Stimulated activated CD8-positive, alpha-beta memory T cell treated with anti-CD3 and anti-CD28 coated beads, Interleukin-7, amount 100 ng/mL, for 24 hours (primary cell): ENCODE data around the gene AGXT.
"Not testable (repeated sequence)": the region's sequence is repeated elsewhere in the genome, so short reads cannot be mapped to it uniquely, and the experiment has no call there.

ENCODE experiments used
- DNase-seq: peaks from one replicate; pipeline ENCODE4 v3.0.0-alpha.2; 2020; ENCODE audit warnings: low read depth

Gene AGXT

GRCh38 chr2:240840435-240841060, 28.1 kb upstream of the AGXT start:
- no peak for DNase-seq

DNA sequence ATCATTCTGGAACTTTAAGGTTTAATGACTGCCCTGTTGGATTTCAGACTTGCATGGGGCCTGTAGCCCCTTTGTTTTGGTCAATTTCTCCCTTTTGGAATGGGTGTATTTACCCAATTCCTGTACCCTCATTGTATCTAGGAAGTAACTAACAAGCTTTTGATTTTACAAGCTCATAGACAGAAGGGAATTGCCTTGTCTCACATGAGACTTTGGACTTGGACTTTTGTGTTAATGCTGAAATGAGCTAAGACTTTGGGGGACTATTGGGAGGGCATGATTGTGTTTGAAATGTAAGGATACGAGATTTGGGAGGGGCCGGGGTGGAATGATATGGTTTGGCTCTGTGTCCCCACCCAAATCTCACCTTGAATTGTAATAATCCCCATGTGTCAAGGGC, 22.3 kb upstream of the AGXT start:
- DNase-seq: not testable (repeated sequence)

DNA sequence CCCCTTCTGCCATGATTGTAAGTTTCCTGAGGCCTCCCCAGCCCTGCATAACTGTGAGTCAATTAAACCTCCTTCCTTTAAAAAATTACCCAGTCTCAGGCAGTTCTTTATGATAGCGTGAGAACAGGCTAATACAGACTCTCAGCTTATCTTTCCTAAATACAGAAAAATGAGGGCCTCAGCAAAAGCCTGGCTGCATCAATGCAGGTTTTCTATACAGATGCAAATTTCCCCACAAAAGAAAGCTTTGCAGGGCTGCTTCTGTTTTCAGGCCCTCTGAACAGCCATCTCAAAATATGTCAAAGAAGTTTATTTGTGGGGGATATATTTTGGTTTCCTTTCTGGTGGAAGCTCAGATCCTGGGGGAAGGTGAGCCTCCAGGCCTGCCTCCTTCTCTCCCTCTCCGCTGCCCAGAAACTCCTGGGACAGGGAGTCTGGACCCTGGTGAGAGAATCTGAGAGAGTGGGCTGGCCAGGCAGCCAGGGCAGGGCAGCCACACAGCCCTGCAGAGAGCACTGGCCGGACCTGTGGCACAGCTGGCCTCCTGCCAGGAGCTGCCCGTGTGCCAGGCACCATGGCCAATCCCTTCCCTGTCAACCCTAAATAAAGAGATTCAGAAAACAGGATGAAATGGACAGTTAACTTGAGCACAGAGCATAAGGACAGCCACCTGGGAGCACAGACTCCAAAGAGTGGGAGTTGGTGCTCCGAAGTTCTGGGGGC, 21.6 kb upstream of the AGXT start:
- no peak for DNase-seq

DNA sequence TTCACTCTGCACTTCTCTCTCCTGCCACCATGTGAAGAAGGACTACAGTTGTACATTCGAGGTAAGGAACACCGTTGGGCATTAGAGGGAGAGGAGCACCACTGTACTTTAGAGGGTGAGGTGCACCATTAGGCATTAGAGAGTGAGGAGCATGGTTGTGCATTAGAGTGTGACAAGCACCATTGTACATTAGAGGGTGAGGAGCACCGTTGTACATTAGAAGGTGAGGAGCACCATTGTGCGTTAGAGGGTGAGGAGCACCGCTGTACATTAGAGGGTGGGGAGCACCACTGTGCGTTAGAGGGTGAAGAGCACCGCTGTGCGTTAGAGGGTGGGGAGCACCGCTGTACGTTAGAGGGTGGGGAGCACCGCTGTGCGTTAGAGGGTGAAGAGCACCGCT, 20.8 kb upstream of the AGXT start:
- DNase-seq: no peak

DNA sequence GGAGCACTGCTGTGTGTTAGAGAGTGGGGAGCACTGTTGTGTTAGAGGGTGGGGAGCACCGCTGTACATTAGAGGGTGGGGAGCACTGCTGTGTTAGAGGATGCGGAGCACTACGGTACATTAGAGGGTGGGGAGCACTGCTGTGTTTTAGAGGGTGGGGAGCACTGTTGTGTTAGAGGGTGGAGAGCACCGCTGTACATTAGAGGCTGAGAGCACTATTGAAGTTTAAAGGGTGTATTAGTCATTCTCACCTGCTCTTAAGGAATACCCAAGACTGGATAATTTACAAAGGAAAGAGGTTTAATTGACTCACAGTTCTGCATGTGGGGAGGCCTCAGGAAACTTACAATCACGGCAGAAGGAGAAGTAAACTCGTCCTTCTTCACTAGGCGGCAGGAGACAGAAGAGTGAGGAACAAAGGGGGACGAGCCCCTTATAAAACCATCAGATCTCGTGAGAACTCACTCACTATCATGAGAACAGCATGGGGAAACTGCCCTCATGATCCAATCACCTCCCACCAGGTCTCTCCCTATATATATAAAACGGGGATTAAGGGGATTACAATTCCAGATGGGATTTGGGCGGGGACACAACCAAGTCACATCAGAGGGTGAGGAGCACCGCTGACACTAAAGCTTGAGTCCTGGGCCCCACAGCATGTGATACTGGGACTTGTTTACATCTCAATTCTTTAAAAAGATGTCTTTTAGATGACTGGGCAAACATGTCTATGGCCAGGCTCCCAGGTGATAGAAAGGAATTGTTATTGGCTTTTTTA, 19.5 kb upstream of the AGXT start:
- no peak for DNase-seq

- no peak for DNase-seq
These were observed 18.6 kb upstream of the AGXT start for GRCh38 chr2:240850026-240850425.

GRCh38 chr2:240850756-240851077, 17.9 kb upstream of the AGXT start:
- DNase-seq: no peak

GRCh38 chr2:240851078-240851991, 17.3 kb upstream of the AGXT start:
- DNase-seq: peak; percentile 75

DNA sequence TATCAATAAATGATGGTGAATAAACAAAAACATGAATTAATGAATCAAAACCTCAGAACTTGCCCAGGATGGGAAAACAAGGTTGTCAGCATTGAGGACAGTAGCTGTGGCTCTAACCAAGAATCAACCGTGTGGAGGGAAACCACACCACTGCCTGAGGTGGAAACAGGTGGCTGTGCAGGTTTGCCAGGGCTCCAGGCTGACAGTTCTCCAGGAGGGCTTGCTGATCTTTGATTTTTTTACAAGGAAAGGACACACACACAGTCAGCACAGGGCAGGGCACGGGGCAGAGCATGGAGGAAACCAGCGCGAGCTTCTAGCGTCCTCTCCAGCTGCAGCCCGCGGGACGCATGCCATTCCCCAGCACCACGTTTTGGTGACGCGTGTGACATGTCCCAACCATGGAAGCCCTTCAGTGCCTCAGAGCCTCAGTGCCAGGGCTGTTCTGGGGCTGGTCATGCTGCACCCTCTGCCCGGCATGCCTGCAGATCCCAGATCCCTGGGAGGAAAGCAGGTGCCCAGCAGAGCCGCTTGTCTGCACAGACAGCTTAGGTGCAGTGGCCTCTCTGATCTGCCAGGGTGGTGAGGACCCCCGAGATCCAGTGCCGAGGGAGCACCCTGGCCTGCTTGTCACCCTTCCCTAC, 15.8 kb upstream of the AGXT start:
- no peak for DNase-seq

DNA sequence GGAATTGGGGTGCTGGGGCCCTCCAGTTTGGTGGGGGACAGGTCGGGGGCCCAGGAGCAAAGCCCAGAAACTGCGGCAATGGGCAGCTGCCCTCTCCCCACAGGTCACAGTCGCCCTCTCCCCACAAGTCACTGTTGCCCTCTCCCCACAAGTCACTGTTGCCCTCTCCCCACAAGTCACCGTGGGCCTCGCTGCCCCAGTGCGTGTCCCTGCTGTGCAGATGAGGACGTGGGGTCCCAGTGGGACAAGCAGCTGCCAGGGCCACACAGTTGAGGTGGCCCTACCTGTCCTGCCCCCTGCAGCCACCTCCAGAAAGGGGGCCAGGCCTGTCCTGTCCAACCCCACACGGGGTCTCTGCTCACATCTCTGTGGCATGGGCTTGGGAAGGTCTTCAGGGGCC, 13.0 kb upstream of the AGXT start:
- no peak for DNase-seq

DNA sequence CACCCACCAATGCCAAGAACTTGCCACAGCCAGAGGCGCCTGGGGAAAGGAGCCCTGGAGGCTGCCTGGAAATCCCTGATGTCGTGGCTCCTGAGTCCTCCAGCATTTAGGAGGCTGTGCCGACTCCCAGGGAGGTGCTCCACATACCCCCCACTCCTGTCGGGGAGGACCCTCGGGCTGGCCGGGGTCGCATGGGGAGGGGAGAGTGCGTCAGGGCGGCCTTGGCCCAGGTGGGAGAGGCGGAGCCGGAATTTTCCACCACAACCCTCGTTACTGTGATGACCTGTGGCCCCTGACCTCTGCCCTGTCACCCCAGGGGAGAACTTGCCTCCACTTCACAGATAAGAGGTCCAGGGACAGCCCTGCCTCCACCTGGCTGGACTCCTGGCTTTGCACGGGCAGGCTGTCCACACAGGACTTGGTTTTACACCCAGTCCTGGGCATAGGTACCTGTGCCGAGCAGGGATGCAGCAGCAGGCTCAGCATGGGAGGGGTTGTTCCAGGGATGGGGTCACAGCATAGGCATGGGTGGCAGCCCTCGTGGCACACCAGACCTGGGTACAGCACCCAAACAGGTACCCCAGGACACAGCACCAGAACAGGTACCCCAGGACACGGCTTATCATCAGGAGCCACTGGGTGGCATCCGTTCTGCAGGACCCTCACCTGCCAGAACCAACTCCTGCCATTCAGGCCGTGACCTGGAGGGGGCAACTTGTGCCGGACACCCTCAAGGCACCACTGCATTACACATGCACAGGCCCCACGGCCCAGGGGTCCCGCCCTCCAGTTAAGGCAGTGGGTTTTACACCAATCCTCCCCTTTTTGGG, 12.3 kb upstream of the AGXT start:
- no peak for DNase-seq

DNA sequence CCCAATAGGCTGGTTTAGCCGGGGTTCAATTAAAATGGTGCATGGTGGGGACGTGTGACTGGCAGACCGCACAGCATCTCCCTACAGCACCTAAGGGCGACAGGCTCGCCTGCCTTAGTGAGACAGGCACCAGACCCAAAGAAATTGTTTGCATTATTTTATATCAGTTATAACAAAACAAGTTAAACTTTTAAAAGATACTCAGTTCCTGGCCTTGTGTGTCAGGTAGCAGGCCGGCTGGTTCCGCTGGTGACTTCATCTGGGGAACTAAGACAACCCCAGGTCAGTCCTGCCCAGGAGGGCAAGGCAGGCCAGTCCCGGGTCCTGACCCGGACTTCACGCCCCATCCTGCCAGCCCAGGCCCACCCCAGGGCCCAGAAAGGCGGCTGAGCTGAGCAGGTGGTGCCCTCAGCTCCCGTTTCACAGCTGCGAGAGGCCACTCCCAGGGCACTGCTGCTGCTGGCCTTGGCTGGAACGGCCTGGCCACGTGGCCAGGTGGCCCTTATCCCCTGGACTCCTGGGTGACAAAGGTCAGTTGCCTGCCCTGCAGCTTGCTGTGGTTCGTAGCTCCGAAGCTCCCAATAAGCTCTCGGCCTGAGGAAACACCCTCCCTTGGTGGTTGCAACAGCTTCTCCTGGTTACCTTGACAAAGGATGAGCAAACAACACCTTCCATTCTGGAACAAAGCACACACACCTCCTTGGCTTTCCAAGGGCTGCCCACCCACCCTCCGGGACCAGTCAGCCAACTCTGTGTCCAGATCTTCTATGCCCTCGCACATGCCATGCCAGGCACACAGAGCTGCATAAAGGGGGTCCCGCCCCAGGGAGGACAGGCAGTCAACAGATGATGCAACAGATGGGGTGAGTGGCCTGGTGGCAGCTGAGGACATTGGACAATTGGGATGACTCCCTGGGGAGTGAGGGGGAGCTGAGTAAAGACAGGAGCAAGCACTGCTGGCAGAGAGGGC, 11.3 kb upstream of the AGXT start:
- no peak for DNase-seq

DNA sequence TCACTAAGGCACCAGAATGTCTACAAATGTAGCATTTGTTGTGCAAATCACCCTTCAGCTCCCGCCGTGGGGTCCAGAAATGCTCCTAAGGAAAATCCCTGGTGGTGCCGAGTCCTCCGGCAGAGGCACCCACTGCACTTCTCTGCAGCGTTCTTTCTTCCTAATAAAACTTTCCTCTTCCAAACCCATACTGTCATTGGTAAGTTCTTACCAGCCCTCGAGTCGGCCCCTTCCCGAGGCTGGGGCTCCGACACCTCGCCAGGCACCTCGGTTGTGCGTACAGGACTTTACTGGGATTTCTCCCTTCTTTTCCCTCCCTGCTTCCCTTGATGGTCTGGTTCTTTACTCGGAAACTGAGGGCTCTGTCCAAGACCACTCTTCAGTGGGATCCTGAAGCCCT, 10.3 kb upstream of the AGXT start:
- DNase-seq: no peak

GRCh38 chr2:240858871-240859270, 9.8 kb upstream of the AGXT start:
- no peak for DNase-seq

DNA sequence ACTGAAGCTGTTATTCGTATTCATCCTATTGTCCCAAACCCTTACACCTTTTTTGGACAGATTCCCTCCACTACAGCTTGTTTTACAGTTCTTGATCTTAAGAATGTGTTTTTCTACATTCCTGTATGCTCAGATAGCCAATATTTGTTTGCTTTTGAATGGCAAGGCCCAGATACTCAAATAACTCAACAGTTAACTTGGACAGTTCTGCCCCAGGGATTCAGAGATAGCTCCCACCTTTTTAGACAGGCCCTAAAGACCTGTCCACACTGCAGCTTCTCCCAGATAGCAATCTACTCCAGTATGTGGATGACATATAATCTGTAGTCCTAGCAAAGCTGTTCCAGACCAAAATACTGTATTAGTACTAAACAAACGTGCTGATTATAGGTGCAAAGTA, 7.1 kb upstream of the AGXT start:
- DNase-seq: no peak

DNA sequence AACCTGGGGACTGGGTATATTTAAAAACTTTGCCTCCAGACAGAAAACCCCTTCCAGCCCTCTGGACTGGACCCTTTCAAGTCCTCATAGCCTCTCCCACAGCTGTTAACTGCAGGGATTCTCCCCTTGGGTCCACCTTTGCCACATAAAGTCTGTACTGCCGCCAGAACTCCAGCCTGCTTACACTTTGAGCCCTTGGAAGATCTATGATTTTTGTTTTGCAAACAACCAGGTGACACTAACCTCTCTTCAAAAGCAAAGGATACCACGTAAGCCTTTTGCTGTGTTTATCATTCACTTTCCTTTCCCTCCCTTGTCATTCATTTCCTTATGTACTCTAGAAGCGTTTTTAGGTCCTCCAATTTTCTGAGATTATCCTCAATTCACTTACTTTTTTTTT, 4.1 kb upstream of the AGXT start:
- DNase-seq: no peak

DNA sequence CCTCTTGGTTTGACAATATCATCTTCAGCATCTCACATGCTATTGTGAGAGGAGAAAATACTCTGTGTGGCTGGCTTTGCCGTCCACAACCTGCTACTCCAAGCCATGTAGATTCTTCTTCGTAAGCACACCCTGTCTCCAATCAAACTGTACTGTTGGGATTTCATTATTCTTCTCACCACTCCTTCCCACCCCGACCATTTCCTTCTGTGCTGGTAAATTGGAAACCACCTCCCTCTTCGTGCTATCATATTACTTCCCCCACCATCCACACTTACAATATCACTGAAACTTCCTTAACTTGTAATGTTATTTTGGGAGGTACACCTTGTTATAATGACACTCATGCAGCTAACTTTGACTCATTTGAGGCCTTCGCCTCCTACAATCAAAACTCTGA, 3.2 kb upstream of the AGXT start:
- no peak for DNase-seq

- no peak for DNase-seq
These were observed 708 bp downstream of the AGXT start for GRCh38 chr2:240869109-240869955.
